MM.1S (cell line): ENCODE data around the gene CCDC9.

Source experiments
- CTCF ChIP-seq: fragments of 300-600 bp; sonication (generic); IDR thresholded peaks from 2 replicates; pipeline ENCODE4 v1.5.1; 2016; ENCODE audit warnings: antibody characterized with exemption, low read length, mixed read lengths
- EZH2 ChIP-seq: fragments of 300-600 bp; sonication (generic); optimal IDR thresholded peaks from 2 replicates; pipeline ENCODE3; 2017; ENCODE audit warnings: low read depth, mild to moderate bottlenecking, antibody characterized with exemption, low read length, mixed read lengths
- EZH2phosphoT487 ChIP-seq: fragments of 300-600 bp; sonication (generic); IDR thresholded peaks from 2 replicates; pipeline ENCODE4 v1.6.1; 2018; ENCODE audit warnings: antibody characterized with exemption, low read length

- TF ChIP-seq EZH2 (no peak), CTCF (no peak), EZH2phosphoT487 (no peak)
These were observed 52.7 kb downstream of the CCDC9 start for GRCh38 chr19:47309038-47309437.
